NCI-H510A treated with DMSO at 0.1 percent for 48 hours (cell line): Measurements from ENCODE around the gene ZDHHC6.
A peak's percentile ranks its signal among the peaks of the same experiment; 100 is the strongest.
"Not testable (repeated sequence)": the region's sequence is repeated elsewhere in the genome, so short reads cannot be mapped to it uniquely, and the experiment has no call there.

Experiments
- DNase-seq: peaks from one replicate; lab custom pipeline; 2025; lab: John Stamatoyannopoulos, UW

The ZDHHC6 gene

DNA sequence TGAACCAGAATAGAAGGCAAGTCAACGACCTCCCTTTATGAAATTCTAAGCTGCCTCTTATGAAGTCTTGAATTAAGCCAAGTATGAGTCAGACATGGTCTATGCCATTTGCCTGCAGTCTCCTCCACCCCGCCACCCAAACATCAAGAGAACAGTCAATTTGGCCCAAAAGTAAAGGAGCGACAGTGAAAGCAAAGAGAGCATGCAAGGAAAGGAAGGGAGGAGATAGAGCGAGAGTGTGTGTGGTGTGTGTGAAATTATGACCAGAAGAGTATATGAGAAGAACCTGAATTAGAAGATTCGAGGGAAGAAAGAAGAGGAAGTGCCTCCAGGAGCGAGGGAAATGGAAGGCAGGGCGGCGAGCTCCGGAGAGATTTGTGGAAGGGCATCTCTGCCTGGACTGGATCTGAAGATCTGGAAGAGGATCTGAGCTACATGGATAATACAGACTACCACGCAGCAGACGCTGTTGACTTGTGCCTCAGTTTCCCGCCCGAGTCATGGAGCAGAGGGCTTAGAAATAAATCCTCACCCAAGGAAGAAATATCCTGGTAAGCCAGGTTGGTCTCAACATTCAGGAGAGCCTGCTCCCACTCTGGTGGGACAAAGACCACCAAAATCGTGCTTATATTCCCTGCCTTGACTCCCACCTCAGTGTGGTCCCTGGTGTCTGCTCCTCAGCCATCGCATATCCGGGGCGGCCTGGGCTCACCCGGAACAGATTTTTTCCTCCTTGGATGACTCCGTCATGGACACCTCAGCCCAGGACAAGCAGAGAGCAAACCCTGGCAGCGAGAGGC is 459 bp downstream of the ZDHHC6 start:
- no peak for DNase-seq

DNA sequence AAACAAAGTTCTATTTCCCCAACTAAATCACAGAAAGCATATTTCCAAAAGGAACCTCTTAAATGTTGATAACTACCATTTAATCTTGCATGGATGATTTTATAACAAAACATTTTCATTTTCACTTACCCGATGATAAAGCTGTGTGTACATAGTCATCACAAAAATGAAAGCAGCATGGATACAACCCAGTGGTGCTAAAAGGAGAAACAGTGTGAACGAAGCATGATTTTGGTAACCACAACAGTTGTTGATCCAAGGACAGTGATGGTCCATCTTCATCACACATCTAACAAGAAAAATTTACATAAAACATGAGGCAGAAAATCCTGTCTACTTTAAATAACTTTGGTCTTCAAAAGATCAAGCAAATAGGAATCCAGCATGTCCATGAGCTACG is 4.7 kb downstream of the ZDHHC6 start:
- no peak for DNase-seq

DNA sequence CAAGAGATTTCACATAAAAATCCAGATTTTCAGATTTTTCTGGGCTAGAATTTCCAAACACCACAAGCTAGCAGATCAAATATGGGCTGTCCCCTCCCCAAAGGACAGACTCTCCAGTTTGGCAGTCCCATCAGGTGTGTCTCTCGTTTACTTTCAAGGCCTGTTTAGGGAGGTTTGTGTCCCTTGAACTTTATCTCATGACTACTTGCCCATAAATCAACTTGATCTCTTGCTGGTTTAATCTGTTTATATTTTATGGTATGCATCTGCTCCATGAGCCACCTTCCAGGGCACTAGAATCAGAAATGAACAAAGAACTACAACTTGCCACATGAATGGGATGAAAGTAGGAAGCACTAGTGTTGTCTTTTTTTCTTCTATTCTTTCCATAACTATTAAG is 5.2 kb downstream of the ZDHHC6 start:
- DNase-seq, result no peak

DNA sequence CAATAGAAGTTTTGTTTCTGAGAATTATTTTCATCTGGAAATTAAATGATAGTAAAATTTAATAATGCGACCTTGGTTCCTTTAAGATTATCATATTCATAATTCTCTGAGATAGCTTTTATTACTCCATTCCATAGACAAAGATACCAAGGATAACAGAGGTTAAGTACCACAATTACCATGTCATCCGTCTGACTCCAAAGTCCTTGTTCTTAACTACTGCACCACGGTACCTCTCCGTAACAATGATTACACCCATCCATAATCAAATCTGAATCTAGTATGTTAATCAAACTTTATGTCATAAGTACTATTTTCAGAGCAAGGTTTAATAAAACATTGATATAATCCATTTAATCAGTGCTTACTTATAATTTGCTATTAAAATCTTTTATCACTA is 8.4 kb downstream of the ZDHHC6 start:
- DNase-seq, result no peak

DNA sequence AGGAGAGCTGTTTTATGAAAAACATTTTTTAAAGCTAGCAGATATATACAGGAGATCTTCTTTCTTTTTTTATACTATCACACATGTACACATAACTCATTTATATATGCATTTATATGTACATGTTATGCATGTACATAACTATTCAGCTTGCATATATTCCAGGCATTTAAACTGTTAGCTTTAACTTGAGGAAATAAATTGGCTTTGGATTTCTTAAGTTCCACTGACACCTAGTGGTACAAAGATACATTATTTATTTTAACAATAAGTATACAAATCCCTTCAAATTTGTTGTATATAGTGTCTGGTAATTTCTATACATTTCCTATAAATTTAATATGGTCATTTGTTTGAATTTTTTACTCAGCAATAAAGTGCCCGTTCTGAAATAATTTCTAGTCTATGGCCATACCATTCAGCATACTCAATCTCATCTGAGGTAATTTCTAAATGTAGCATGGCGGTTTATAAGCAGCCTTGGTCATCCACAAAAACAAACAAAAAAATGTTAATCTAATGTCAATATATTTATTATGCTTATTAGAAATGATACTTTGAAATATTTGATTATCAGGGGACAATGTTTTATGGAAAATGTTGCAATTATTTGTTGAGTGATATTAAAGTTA is 11.6 kb downstream of the ZDHHC6 start:
- DNase-seq, result peak; percentile 24

DNA sequence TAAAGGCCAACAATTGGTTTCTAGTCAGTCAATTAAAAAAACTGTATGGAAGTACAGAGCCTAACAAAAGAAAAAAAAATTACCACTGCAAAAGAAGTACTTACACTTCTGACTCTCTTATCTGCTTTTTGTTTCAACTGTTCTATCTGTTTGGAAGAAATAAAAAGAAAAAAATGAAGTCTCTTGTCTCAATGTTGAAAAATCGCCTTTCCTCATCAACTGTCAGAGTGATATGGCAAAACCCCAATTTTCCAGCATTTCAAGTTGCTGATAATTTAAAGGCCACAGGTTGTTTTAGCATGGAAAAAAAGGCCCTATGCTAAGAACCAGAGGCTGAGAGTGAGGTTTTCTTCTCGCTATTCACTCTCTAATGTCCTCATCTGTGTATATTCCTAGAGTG is 13.6 kb downstream of the ZDHHC6 start:
- DNase-seq, result no peak

DNA sequence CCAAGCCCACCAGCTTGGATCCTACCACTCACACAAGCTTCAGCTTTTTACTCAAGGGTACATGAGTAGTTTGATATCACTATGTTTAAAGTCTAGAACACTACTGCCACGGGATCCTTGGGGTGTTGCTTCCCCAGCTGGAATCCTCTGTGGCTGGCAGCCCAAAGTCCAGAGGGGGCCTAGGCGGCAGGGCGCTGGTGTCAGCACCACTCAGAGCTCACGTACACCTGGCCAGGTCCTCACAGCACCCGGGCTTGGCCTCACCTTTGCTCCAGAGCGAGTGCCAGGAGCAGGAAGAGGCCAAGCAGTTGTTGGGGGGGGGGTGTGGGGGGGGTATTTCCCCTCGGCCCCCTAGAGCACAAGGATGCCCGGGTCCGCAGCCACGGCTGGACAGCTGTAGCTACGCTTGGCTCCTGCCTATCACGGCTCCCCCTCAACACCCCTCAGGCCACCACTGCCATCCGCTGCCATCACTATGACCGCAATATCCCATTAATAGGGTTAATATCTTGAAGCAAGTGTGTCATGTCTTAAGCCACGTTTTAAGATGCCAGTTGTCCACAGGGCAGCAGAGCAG is 17.0 kb downstream of the ZDHHC6 start:
- no peak for DNase-seq

DNA sequence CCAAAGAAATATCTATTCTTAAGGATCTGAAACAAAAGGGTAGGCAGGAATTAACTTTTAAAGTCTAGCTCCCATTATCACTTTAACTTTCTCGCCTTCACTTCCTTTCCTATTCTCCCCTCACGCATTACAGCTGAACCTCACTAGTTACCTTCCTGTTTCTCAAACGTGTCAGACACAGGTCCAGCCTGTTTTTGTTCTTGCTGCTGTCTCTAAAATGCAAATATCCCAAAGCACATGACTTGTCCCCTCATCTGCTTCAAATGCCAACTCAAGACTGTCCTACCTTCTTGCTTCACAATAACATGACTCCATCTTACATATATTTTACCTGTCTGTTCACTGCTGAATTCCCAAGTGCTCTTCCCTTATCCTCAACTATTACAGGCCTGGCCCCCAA is 17.6 kb downstream of the ZDHHC6 start:
- DNase-seq, result no peak

DNA sequence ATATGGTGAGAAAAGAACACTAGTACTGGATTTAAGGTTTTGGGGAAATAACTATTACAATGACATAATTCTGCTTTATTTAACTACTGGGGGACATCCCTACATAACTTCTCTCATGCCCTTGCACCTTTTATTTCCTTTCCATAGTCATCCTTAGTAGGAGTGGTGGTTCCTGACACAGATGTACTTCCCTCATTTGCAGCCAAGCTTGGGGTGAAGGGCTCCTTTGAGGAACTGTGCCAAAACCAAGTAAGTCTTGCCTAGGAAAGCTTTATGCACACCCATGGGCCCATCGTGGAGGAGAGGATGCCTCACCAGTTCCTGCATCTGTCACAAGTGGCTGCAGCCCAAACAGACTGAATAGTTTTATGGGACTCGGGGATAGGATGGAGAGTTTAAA is 20.6 kb downstream of the ZDHHC6 start:
- DNase-seq, result no peak

DNA sequence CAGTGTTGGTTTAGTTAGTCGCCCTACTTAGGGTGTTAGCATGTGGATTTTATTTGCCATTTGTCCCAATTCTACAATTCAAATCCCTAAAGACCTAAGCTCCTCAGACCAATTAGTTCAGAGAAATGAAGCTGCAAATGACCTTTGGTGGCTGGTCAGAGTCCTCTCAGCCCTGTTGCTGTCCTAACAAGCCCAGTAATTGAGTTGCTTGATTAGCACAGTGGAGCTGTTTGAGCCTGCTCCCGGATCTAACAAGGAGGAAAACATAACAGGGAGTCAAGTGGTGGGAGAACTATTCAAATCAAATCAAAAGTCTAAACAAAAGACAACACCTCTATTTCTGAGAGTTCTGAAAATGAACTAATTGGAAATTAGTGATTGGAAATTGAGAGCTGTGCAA is 22.1 kb downstream of the ZDHHC6 start:
- no peak for DNase-seq

DNA sequence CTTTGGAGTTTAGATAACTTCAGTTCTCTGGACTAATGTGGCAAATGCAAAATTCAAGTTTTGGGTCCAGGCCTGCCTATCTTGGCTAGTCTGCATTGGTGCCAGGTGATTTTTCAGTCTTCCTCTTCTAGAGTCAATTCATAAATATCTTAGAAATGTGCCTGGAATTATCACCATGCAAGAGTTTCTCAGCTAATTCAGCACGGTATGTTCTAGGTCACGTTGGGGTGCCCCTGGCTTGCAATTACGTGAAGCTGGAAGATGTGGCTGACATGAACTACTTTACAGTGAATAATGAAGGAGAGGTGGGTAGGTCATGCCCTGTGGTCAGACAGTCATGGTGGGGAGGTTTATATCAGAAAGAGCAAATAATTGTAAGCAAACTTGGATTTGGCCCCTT is 25.0 kb downstream of the ZDHHC6 start:
- DNase-seq, result no peak

DNA sequence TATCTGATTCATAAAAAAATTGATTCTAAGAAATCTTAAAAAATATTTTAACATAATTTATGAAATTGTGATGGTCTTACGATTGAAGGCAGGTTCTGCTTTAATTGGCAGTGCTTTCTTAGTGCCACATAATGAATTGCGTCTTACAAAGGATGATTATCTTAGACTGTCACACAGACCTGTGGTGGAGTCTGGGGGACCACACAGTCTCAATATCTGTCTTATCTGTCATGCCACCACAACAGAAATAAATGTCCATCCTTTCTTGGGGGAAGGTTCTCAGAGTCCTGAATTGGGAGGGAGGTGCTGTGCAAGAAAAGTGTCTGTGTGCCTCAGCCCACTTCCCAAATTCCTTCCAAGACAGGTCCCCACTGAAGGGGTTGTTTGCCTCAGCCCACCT is 34.0 kb downstream of the ZDHHC6 start:
- DNase-seq, result no peak

DNA sequence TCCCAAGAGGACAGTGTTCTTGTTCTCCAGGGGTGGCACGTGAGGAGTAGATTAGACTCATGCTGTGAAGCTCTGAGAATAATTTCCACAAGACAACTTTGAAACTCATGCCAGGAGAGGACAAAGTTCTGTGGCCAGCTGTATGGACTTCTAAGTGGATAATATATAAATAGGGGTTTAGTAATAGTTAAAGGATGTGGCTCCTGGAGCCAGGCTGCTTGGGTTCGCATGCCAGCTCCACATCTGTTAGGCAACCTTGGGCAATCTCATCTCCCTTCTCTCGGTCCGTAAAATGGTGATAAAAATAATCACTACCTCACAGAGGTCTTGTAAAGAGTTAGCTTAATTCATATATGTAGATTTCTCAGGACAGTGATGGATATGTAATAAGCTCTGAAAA is 37.0 kb downstream of the ZDHHC6 start:
- no peak for DNase-seq

DNA sequence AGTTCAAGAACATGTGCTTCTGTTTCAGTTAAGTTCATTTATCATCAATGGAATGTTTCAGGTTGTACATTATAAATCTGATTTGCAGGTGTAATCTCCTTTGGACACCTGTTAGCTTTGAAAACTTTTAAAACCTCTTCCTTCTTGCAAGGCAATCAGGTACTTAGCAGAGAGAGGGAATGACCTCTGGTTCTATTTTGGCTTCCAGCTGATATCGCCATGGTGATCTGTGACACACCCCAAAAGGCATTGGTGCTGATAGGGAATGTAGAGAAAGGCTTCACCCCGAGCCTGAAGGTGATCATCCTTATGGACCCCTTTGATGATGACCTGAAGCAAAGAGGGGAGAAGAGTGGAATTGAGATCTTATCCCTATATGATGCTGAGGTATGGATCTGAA is 37.4 kb downstream of the ZDHHC6 start:
- no peak for DNase-seq

DNA sequence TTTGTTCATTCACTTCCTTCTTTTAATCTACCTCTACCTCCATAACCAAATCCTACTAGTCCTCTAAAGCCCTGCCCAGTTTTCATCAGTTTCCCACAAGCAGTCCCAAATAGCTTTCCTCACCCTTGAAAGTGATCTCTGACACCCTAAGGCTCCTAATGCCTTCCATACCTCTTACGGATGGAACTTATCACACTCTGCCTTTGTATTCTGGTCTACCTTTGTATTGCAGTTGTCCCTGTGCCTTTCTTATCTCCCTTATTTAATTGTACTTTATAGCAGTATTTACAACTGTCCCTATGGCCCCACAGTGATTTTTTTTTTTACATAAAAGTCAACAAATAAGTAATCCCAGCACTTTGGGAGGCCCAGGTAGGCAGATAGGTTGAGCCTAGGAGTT is 39.0 kb downstream of the ZDHHC6 start:
- no peak for DNase-seq

DNA sequence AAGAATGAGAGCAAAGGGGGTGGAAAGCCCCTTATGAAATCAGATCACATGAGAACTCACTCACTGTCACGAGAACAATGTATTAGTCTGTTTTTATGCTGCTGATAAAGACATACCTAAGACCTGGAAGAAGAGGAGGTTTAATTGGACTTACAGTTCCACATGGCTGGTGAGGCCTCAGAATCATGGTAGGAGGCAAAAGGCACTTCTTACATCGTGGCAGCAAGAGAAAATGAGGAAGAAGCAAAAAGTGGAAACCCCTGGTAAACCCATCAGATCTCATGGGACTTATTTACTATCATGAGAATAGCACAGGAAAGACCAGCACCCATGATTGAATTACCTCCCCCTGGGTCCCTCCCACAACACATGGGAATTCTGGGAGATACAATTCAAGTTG is 39.9 kb downstream of the ZDHHC6 start:
- DNase-seq, result not testable (repeated sequence)

DNA sequence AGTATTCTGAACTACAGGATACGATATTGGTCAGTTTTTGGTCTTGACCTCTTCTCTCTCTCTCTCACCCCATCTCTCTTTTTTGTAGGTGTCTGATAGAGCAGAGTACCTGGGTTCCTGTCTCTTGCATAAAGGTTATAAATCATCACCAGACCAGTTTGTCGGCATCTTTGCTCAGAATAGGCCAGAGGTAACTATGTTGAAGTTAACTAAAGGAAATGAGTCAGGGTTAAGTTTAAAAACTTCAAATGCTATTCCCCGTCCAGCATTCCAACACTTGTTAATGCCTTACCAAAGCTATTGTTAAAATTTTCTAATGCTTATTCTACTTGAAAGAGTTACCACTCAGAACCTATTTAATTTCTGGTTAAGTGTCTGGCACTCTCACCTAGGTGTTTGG is 42.1 kb downstream of the ZDHHC6 start:
- DNase-seq, result no peak

DNA sequence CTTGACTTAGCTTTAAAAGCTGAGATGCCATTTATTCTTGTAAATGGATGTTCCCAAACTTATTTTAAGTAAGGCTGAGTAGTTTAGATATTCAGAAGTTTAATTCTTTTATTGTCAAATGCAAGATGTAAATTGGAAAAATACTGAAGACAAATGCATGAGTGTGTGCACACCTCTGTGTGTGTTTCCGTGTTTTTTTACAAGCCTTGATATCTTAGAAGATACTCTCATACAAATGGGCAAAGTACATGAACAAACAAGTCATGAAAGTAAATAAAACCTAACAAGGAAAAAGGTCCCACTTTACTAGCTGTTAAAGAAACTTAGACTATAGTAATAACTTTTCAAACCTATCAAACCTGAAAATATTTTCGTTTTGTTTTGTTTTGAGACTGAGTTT is 43.8 kb downstream of the ZDHHC6 start:
- no peak for DNase-seq

DNA sequence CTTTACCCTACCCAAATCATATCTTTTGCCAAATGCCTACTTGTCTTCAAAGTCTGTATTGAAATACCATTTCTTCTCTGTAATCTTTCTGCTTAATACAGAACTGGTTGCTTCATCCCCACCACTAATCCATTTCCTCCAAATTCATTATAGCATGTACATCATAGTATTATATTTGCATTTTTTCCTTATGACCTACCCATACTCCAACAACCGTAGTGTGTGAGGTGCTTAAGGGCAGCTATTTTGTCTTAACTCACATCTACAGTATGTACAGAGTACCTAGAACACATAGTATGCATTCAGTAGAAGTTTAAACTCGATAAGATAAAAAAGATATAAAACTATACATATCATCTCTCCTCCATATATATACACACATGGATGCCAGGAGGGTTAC is 49.1 kb downstream of the ZDHHC6 start:
- DNase-seq, result no peak

DNA sequence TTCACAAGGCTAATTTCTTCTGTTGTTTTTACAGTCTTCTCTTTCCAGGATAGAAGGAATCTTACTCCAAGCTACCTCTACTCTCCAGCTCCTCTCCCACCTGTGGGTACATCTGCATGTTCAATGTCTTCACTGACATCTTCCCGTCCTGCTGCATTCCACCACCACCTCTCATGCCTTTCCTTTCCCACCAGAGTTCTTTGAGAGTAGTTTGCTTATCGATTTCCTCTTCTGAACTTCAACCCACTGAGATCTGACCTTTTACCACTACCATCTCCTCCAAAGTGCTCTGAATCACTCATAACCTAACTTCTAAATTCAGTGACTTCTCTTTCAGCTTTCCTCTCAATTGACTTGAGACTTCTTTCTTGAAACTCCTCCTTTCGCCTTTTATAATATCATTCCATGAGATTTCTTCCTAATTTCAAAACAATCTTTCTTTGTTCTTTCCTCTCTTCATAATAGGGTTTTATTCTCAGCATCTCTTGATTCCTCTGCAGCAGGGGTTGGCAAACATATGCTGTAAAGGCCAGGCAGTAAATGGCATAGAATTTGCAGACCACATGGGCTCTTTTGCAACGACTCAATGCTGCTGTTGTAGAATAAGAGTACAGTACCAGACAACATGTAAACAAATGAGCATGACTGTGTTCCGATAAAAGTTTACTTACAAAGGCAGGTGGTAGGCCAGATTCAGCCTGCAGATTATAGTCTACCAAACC is 50.7 kb downstream of the ZDHHC6 start:
- DNase-seq, result no peak

DNA sequence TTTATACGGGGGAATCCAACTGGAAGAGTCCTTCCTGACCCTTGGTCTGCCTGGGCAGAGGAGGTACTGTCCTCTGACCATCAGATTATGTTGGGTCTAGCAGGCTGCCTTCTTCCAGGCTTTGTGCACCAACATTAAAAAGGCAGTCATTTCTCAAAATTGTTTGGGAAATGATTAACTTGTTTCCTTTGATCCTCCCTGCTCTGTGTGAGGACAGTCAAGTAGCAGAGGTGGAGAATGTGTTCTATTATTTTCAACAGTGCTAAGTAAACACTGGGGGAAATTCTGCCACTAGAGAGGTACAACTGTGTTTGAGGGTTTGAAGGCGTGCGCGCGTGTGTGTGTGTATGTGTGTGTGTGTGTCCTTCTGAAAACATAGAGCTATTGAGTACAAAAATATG is 52.2 kb downstream of the ZDHHC6 start:
- DNase-seq, result no peak

DNA sequence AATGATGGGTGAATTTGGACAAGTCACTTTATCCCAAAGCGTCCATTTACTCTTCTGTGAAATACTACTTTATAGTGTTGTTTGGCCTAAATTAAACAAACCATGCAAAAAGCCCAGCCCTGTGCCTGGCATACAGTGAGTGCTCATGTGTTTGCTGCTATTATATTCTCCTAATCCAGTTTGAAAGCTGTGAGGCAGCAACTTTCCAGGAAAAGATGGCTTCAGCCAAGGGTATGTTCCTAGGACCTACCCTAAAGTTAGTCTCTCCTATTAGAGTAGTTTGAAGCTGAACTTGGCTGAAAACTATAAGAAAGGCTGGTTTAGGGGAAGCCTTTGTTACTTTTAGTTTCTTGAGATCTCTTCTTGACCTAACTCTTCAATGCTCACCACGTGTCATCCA is 52.9 kb downstream of the ZDHHC6 start:
- DNase-seq, result no peak

DNA sequence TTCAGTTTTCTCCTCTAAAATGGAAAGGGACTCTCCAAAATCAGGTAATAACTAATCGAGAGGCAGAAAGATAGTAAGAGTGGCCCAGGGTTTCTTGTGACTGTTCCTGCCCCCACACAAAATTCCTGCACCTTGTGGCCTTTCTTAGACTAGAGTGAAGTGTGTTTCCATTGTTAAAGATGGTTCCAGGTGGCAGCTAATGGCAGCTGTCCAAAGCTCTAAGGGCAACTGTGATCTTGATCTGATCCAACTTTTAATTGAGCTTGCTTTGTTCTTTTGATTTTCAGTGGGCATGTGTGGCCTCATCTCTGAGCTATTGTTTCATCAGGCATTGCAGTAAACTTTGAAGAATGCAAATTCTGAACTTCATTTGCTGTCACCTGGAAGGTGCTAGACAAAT is 53.4 kb downstream of the ZDHHC6 start:
- DNase-seq, result no peak
